ENCODE measurements around the gene CCDC149. TPM values are rescaled to one million over a fixed set of nuclear protein-coding genes. Genes with fewer than 3 reads are reported as not detected.

Gene CCDC149
- total and polyA plus RNA-seq, 2 of the 4 experiments (the other 2 are of a cell fraction) = 6.7 to 7.0 TPM

GRCh38 chr4:24865401-24865800 lies 47.4 kb downstream of the CCDC149 start:
- Histone ChIP-seq H2BK15ac (ENCODE audit: low read depth, low read length) (no peak overlapping the region), H2BK5ac (ENCODE audit: low read depth, low read length, poor library complexity, severe bottlenecking) (no peak overlapping the region), H4K91ac (ENCODE audit: insufficient read depth, low read depth, low read length) (no peak overlapping the region), H3K4me2 (ENCODE audit: low read depth, low read length) (no peak overlapping the region), H2AK5ac (ENCODE audit: low read depth, low read length) (no peak overlapping the region), H3K27ac (ENCODE audit: insufficient read depth, low read length) (no peak overlapping the region), H3K4me3 (ENCODE audit: insufficient read depth, low read depth, low read length) (no peak overlapping the region), H3K27me3 (ENCODE audit: control insufficient read depth, insufficient read depth, low read length) (no peaks in the 10 kb centered on the region), H3K9me3 (ENCODE audit: control insufficient read depth, insufficient read depth, low read length) (peaks cover 20% of the 10 kb centered on the region), H3K14ac (replicated peaks; ENCODE audit: low read depth, low read length) (no peak overlapping the region), H4K8ac (ENCODE audit: low read depth in 2 of 2, low read length in 2 of 2) (no peak overlapping the region), H3K9ac (ENCODE audit: low read depth, low read length) (no peak overlapping the region), H3K79me1 (ENCODE audit: low read depth in 1 of 2, low read length in 2 of 2) (no peaks in the 10 kb centered on the region), H3K4me1 (ENCODE audit: control insufficient read depth, insufficient read depth, low read length) (no peaks in the 10 kb centered on the region), H3K18ac (ENCODE audit: low read depth, low read length) (no peak overlapping the region), H2AK9ac (replicated peaks; ENCODE audit: low read depth, low read length, poor library complexity) (no peak overlapping the region), H3K23ac (ENCODE audit: low read depth, low read length) (no peak overlapping the region), H3K4ac (ENCODE audit: low read depth, low read length) (no peak overlapping the region), H2BK120ac (ENCODE audit: low read depth, low read length) (no peak overlapping the region), H2BK20ac (ENCODE audit: low read depth, low read length) (no peak overlapping the region), H4K20me1 (ENCODE audit: insufficient read depth, low read length) (no peaks in the 10 kb centered on the region), H3K36me3 (ENCODE audit: control insufficient read depth, insufficient read depth, low read length) (peaks cover 4% of the 10 kb centered on the region; the same call in 1 of the 2 replicates), H3K56ac (ENCODE audit: extremely low read depth, insufficient read depth, low read length) (no peak overlapping the region), H4K5ac (ENCODE audit: low read depth, low read length) (no peak overlapping the region), H3K9me1 (ENCODE audit: insufficient read depth, low read length) (no peaks in the 10 kb centered on the region), H2AFZ (replicated peaks; ENCODE audit: low read length, poor library complexity) (no peak overlapping the region)
- POLR2A ChIA-PET (ENCODE audit: unreplicated experiment) = no interaction called here
- dilution Hi-C loops (cut with HindIII; ENCODE audit: low sequenced_read_pairs, unreplicated experiment) (no loop called here), intact Hi-C loops (cut with micrococcal nuclease) (no loop called here), in situ Hi-C loops (cut with MboI; ENCODE audit: low sequenced_read_pairs) (no loop called here)
- TF ChIP-seq CEBPB (IDR thresholded peaks at IDR 0.05; ENCODE audit: low read depth, low read length) (no peak), RFX5 (IDR thresholded peaks at IDR 0.05; ENCODE audit: low read depth, low read length) (no peak), FOS (IDR thresholded peaks at IDR 0.05; ENCODE audit: low read depth, low read length) (no peak), RAD21 (IDR thresholded peaks at IDR 0.05; ENCODE audit: low read length) (no peak), USF2 (IDR thresholded peaks at IDR 0.05; ENCODE audit: low read depth, low read length) (no peak), MXI1 (IDR thresholded peaks at IDR 0.05; ENCODE audit: borderline replicate concordance, low read depth, low read length) (no peak), CHD1 (IDR thresholded peaks at IDR 0.05; ENCODE audit: low read depth, low read length) (no peak), NFE2L2 (IDR thresholded peaks at IDR 0.05; ENCODE audit: low read depth, low read length) (no peak), RCOR1 (IDR thresholded peaks at IDR 0.05; ENCODE audit: insufficient replicate concordance, low read length) (no peak), POLR2A (IDR thresholded peaks at IDR 0.05; ENCODE audit: low read depth, low read length) (no peak), SMC3 (IDR thresholded peaks at IDR 0.05; ENCODE audit: low read depth, low read length) (no peak), MAZ (IDR thresholded peaks at IDR 0.05; ENCODE audit: borderline replicate concordance, low read depth, low read length) (no peak), BHLHE40 (IDR thresholded peaks at IDR 0.05; ENCODE audit: low read depth, low read length) (no peak), ELK1 (IDR thresholded peaks at IDR 0.05; ENCODE audit: borderline replicate concordance, low read depth, low read length) (no peak), MAFK (IDR thresholded peaks at IDR 0.05; ENCODE audit: low read depth, low read length) (no peak), CTCF (conservative IDR thresholded peaks at IDR 0.05; ENCODE audit: low read depth, low read length) (no peak)
- CTCF ChIA-PET = no interaction called here
- no TSS peak for BruUV-seq (replicated peaks)
- ATAC-seq (ENCODE audit: low read depth) (no peak), DNase-seq (no peak)
- no CpG with 5 or more reads among the region's 4 CpGs for WGBS, 2 experiments (ENCODE audit: extremely low coverage in 2 of 2, insufficient read length in 1 of 2)

All from IMR-90 (cell line).